Osteoblast (primary cell): ENCODE measurements around the gene TRIM66. TPM values are rescaled to one million over a fixed set of nuclear protein-coding genes. Genes with fewer than 3 reads are reported as not detected.
A peak's percentile ranks its signal among the peaks of the same experiment; 100 is the strongest.

Experiments
- DNase-seq: peaks from one replicate; pipeline ENCODE4 v3.0.0; 2011; ENCODE audit warnings: low spot score, mixed read lengths; ENCODE audit not compliant: insufficient read length; ENCODE audit errors: missing footprints
- H2AFZ ChIP-seq: 2 replicates; pipeline ENCODE4 v1.6.0; 2011; ENCODE audit warnings: mild to moderate bottlenecking, low read length
- H3K27ac ChIP-seq: 2 replicates; pipeline ENCODE4 v1.5.1; 2011; ENCODE audit warnings: mild to moderate bottlenecking, low read depth, low read length, moderate library complexity
- H3K27me3 ChIP-seq: 2 replicates; pipeline ENCODE4 v1.6.0; 2012; ENCODE audit warnings: mild to moderate bottlenecking, control low read depth, inconsistent platforms, low read length, moderate library complexity; ENCODE audit not compliant: insufficient read depth
- H3K36me3 ChIP-seq: 2 replicates; pipeline ENCODE4 v1.5.1; 2011; ENCODE audit warnings: mild to moderate bottlenecking, low read length, control low read depth, moderate library complexity; ENCODE audit not compliant: insufficient read depth
- H3K4me1 ChIP-seq: 2 replicates; pipeline ENCODE4 v1.5.1; 2011; ENCODE audit warnings: mild to moderate bottlenecking, low read length, control low read depth, moderate library complexity; ENCODE audit not compliant: insufficient read depth
- H3K4me2 ChIP-seq: 2 replicates; pipeline ENCODE4 v1.6.0; 2011; ENCODE audit warnings: mild to moderate bottlenecking, low read length; ENCODE audit not compliant: insufficient read depth
- H3K4me3 ChIP-seq: fragments of 200-600 bp; sonication (generic); 3 replicates; pipeline ENCODE4 v1.5.1; 2012; ENCODE audit warnings: mild to moderate bottlenecking, low read length, inconsistent platforms; ENCODE audit not compliant: insufficient read depth
- H3K79me2 ChIP-seq: 2 replicates; pipeline ENCODE4 v1.6.0; 2012; ENCODE audit warnings: mild to moderate bottlenecking, low read length, control low read depth, inconsistent platforms; ENCODE audit not compliant: insufficient read depth
- H3K9me3 ChIP-seq: 2 replicates; pipeline ENCODE4 v1.5.1; 2011; ENCODE audit warnings: low read depth, low read length, control low read depth
- H4K20me1 ChIP-seq: 2 replicates; pipeline ENCODE4 v1.6.0; 2012; ENCODE audit warnings: mild to moderate bottlenecking, low read length, control low read depth; ENCODE audit not compliant: insufficient read depth
- CTCF ChIP-seq: IDR thresholded peaks from 2 replicates; pipeline ENCODE4 v1.5.1; 2011; ENCODE audit warnings: mild to moderate bottlenecking, low read depth, low read length, moderate library complexity; ENCODE audit errors: extremely low read depth
- total RNA-seq: library from RNA; depleted of rRNA; stranded (reverse); fragments of >200 nt; gene quantifications from 2 replicates; pipeline ENCODE4 v1.2.3, GENCODE V29; 2012

The TRIM66 gene
- total RNA-seq, 1 donor = 9.0 TPM

GRCh38 chr11:8729837-8730696 is 47.6 kb upstream of the TRIM66 start:
- no peak overlapping the region for H3K27ac ChIP-seq
- no peak for TF ChIP-seq CTCF
- H3K4me1 ChIP-seq = peaks cover 42% of the 10 kb centered on the region
- DNase-seq = peak; percentile 61
- no peak overlapping the region for H2AFZ ChIP-seq
- no peaks in the 10 kb centered on the region for H3K27me3 ChIP-seq
- H3K36me3 ChIP-seq = peaks cover 5% of the 10 kb centered on the region
- no peaks in the 10 kb centered on the region for H3K9me3 ChIP-seq
- H3K79me2 ChIP-seq = no peaks in the 10 kb centered on the region
- peaks cover 18% of the 10 kb centered on the region for H4K20me1 ChIP-seq
- H3K4me3 ChIP-seq = no peak overlapping the region
- H3K4me2 ChIP-seq = no peak overlapping the region

GRCh38 chr11:8729067-8729466 is 46.6 kb upstream of the TRIM66 start:
- no peak for TF ChIP-seq CTCF

GRCh38 chr11:8728563-8728962 is 46.1 kb upstream of the TRIM66 start:
- Histone ChIP-seq H3K79me2 (no peaks in the 10 kb centered on the region), H2AFZ (no peak overlapping the region), H3K4me3 (no peak overlapping the region), H3K27me3 (no peaks in the 10 kb centered on the region), H3K4me2 (no peak overlapping the region), H4K20me1 (peaks cover 18% of the 10 kb centered on the region), H3K4me1 (peaks cover 39% of the 10 kb centered on the region), H3K9me3 (no peaks in the 10 kb centered on the region), H3K27ac (no peak overlapping the region), H3K36me3 (peaks cover 12% of the 10 kb centered on the region)
- no peak for TF ChIP-seq CTCF
- DNase-seq = no peak

More at GRCh38 chr11:8729067-8729466, 46.6 kb upstream of the TRIM66 start:
- Histone ChIP-seq H3K4me3 (no peak overlapping the region), H3K9me3 (no peaks in the 10 kb centered on the region), H3K27me3 (no peaks in the 10 kb centered on the region), H3K36me3 (peaks cover 12% of the 10 kb centered on the region), H3K4me2 (no peak overlapping the region), H3K79me2 (no peaks in the 10 kb centered on the region), H3K27ac (no peak overlapping the region), H4K20me1 (peaks cover 18% of the 10 kb centered on the region), H2AFZ (no peak overlapping the region), H3K4me1 (peaks cover 42% of the 10 kb centered on the region)
- no peak for DNase-seq

- Histone ChIP-seq H4K20me1 (no peaks in the 10 kb centered on the region), H3K27me3 (no peaks in the 10 kb centered on the region), H2AFZ (no peak overlapping the region), H3K4me3 (no peak overlapping the region), H3K79me2 (no peaks in the 10 kb centered on the region), H3K36me3 (peaks cover 16% of the 10 kb centered on the region), H3K9me3 (no peaks in the 10 kb centered on the region), H3K4me1 (peaks cover 22% of the 10 kb centered on the region), H3K4me2 (no peak overlapping the region), H3K27ac (no peak overlapping the region)
- no peak for TF ChIP-seq CTCF
- DNase-seq = peak; percentile 46
These were observed 43.9 kb upstream of the TRIM66 start for GRCh38 chr11:8726395-8726794.
